NOMO-1 treated with dmso at 0.1 percent for 144 hours (cell line): ENCODE data around the gene ZBTB16.

ENCODE experiments used
- DNase-seq: peaks from one replicate; lab custom pipeline; 2025; ENCODE audit not compliant: unreplicated experiment; lab: John Stamatoyannopoulos, UW

ZBTB16 gene

GRCh38 chr11:114179234-114179941, 119.9 kb downstream of the ZBTB16 start:
- no peak for DNase-seq

GRCh38 chr11:114180301-114181055, 121.0 kb downstream of the ZBTB16 start:
- DNase-seq: no peak

GRCh38 chr11:114181195-114181594, 121.7 kb downstream of the ZBTB16 start:
- no peak for DNase-seq

GRCh38 chr11:114181752-114182151, 122.2 kb downstream of the ZBTB16 start:
- no peak for DNase-seq

- no peak for DNase-seq
Observed at GRCh38 chr11:114182471-114183043, 123.0 kb downstream of the ZBTB16 start.

- no peak for DNase-seq
Observed at GRCh38 chr11:114183044-114183511, 123.6 kb downstream of the ZBTB16 start.

- no peak for DNase-seq
Observed at GRCh38 chr11:114185436-114185835, 125.9 kb downstream of the ZBTB16 start.

GRCh38 chr11:114187173-114187572, 127.7 kb downstream of the ZBTB16 start:
- DNase-seq: no peak

- DNase-seq: no peak
Observed at GRCh38 chr11:114188851-114189570, 129.5 kb downstream of the ZBTB16 start.

- DNase-seq: no peak
Observed at GRCh38 chr11:114190630-114191029, 131.1 kb downstream of the ZBTB16 start.

- DNase-seq: no peak
Observed at GRCh38 chr11:114191893-114192292, 132.4 kb downstream of the ZBTB16 start.

- DNase-seq: no peak
Observed at GRCh38 chr11:114192841-114193389, 133.4 kb downstream of the ZBTB16 start.

- DNase-seq: no peak
Observed at GRCh38 chr11:114193730-114194679, 134.5 kb downstream of the ZBTB16 start.

- DNase-seq: no peak
Observed at GRCh38 chr11:114194702-114195101, 135.2 kb downstream of the ZBTB16 start.

GRCh38 chr11:114195151-114195550, 135.6 kb downstream of the ZBTB16 start:
- no peak for DNase-seq

GRCh38 chr11:114195981-114196731, 136.6 kb downstream of the ZBTB16 start:
- DNase-seq: no peak

- no peak for DNase-seq
Observed at GRCh38 chr11:114196997-114197703, 137.6 kb downstream of the ZBTB16 start.

GRCh38 chr11:114197799-114198500, 138.4 kb downstream of the ZBTB16 start:
- DNase-seq: no peak
